Ishikawa (cell line): ENCODE data around the gene CORO7.

Experiments used
- EP300 ChIP-seq: IDR thresholded peaks from 2 replicates; pipeline ENCODE4 v1.6.1; 2012; ENCODE audit warnings: borderline replicate concordance
- FOXM1 ChIP-seq: IDR thresholded peaks from 2 replicates; pipeline ENCODE4 v1.6.1; 2012; ENCODE audit warnings: low read depth, borderline replicate concordance
- MAX ChIP-seq: IDR thresholded peaks from 2 replicates; pipeline ENCODE4 v1.6.1; 2012
- NFIC ChIP-seq: IDR thresholded peaks from 2 replicates; pipeline ENCODE4 v1.6.1; 2012
- RAD21 ChIP-seq: IDR thresholded peaks from 2 replicates; pipeline ENCODE4 v1.6.1; 2012; ENCODE audit warnings: low read depth
- REST ChIP-seq: IDR thresholded peaks from 2 replicates; pipeline ENCODE4 v1.6.1; 2012; ENCODE audit warnings: low read depth, mild to moderate bottlenecking
- TAF1 ChIP-seq: IDR thresholded peaks from 2 replicates; pipeline ENCODE4 v1.6.1; 2012; ENCODE audit warnings: low read depth, mild to moderate bottlenecking
- TCF12 ChIP-seq: IDR thresholded peaks from 2 replicates; pipeline ENCODE4 v1.6.1; 2012; ENCODE audit warnings: low read depth
- USF1 ChIP-seq: IDR thresholded peaks from 2 replicates; pipeline ENCODE4 v1.6.1; 2012
- YY1 ChIP-seq: IDR thresholded peaks from 2 replicates; pipeline ENCODE4 v1.6.1; 2012; ENCODE audit warnings: low read depth
- ZBTB7A ChIP-seq: IDR thresholded peaks from 2 replicates; pipeline ENCODE4 v1.6.1; 2012; ENCODE audit warnings: low read depth

DNA sequence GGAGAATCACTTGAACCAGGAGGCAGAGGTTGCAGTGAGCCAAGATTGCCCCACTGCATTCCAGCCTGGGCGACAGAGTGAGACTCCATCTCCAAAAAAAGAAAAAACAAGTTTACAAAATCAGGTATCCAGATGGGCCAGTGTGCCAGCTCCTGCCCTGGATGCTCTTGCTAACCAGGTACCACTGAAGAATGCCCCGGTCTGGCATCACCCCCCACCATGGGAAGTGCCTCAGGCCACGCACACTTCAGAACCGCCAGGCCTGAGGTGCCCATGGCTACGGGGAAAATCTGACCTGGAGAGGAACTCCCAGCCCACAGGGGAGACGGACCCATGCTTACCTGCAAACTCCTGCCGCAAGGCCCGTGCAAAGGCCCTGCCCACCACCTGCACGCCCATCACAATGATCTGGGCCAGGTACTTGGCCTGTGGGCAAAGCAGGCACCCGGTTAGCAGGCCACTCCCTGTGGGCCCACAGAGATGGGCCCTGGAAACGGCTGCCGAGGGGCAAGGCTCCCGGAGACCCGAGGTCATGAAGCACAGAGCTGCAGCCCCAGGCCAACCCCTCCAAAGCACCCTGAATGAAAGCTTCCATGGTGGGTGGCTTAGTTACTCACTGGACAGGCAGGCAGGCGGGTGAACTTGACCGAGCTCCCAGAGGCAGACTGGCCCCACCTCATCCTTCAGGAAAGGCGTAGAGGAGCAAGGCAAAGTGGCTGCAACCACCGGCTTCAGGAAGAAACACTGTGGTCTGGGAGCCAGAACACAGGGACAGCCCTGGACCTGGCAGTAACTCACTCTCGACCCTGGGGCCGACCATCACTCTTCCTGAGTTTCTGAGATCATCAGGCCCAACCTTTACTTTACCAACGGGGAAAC lies 73.3 kb downstream of the CORO7 start:
- TF ChIP-seq REST (no peak), TAF1 (no peak), MAX (no peak), RAD21 (no peak), USF1 (no peak), NFIC (no peak), EP300 (no peak), YY1 (no peak), TCF12 (no peak), FOXM1 (no peak), ZBTB7A (no peak)
